OCI-LY1 (cell line): Measurements from ENCODE around the gene ZNF141.

ENCODE experiments used
- H2AFZ ChIP-seq: fragments of 200-600 bp; sonication (generic), shearing (Covaris generic); 2 replicates; pipeline ENCODE4 v1.6.0; 2014; ENCODE audit warnings: antibody characterized with exemption, mild to moderate bottlenecking, low read length
- H3F3A ChIP-seq: fragments of 200-600 bp; sonication (generic), shearing (Covaris generic); 2 replicates; pipeline ENCODE4 v1.6.0; 2014; ENCODE audit warnings: mild to moderate bottlenecking, antibody characterized with exemption, low read length, moderate library complexity; ENCODE audit not compliant: insufficient read depth
- H3K27ac ChIP-seq: fragments of 200-600 bp; sonication (generic); 2 replicates; pipeline ENCODE4 v1.5.1; 2014; ENCODE audit warnings: low read length, mixed run types, mild to moderate bottlenecking, low read depth; ENCODE audit not compliant: poor library complexity, severe bottlenecking
- H3K27me3 ChIP-seq: fragments of 200-600 bp; sonication (generic); 2 replicates; pipeline ENCODE4 v1.6.0; 2014; ENCODE audit warnings: antibody characterized with exemption, mild to moderate bottlenecking, low read length, moderate library complexity; ENCODE audit not compliant: insufficient read depth
- H3K36me3 ChIP-seq: fragments of 200-600 bp; sonication (generic); 2 replicates; pipeline ENCODE4 v1.6.1; 2014; ENCODE audit warnings: mild to moderate bottlenecking, antibody characterized with exemption, low read length, moderate library complexity, mixed read lengths; ENCODE audit not compliant: insufficient read depth
- H3K4me1 ChIP-seq: fragments of 200-600 bp; sonication (generic); 2 replicates; pipeline ENCODE4 v1.5.1; 2014; ENCODE audit warnings: mild to moderate bottlenecking, low read length, moderate library complexity; ENCODE audit not compliant: insufficient read depth, severe bottlenecking
- H3K4me2 ChIP-seq: fragments of 200-600 bp; sonication (generic), shearing (Covaris generic); 2 replicates; pipeline ENCODE4 v1.6.1; 2014; ENCODE audit warnings: low read length
- H3K4me3 ChIP-seq: fragments of 200-600 bp; sonication (generic); 2 replicates; pipeline ENCODE4 v1.5.1; 2014; ENCODE audit warnings: low read length, low read depth, mild to moderate bottlenecking, mixed read lengths; ENCODE audit not compliant: poor library complexity, severe bottlenecking
- H3K79me2 ChIP-seq: fragments of 200-600 bp; shearing (Covaris generic); 2 replicates; pipeline ENCODE4 v1.6.1; 2016; ENCODE audit warnings: mixed run types, low read length, mixed read lengths; ENCODE audit not compliant: insufficient read depth
- H3K9ac ChIP-seq: fragments of 200-600 bp; sonication (generic), shearing (Covaris generic); 2 replicates; pipeline ENCODE4 v1.6.1; 2014; ENCODE audit warnings: mild to moderate bottlenecking, low read length, mixed read lengths
- H3K9me2 ChIP-seq: fragments of 200-600 bp; sonication (generic), shearing (Covaris generic); 2 replicates; pipeline ENCODE4 v1.6.1; 2014; ENCODE audit warnings: low read depth, mild to moderate bottlenecking, low read length, mixed read lengths
- H3K9me3 ChIP-seq: fragments of 200-600 bp; shearing (Covaris generic); 2 replicates; pipeline ENCODE4 v1.6.1; 2014; ENCODE audit warnings: low read length, mixed read lengths
- H4K20me1 ChIP-seq: fragments of 200-600 bp; sonication (generic), shearing (Covaris generic); 2 replicates; pipeline ENCODE4 v1.6.0; 2016; ENCODE audit warnings: mild to moderate bottlenecking, low read length; ENCODE audit not compliant: insufficient read depth
- CTCF ChIP-seq: fragments of 200-600 bp; sonication (generic), shearing (Covaris generic); IDR thresholded peaks from 2 replicates; pipeline ENCODE4 v1.5.1; 2017; ENCODE audit warnings: mild to moderate bottlenecking, antibody characterized with exemption, low read length, moderate library complexity, mixed read lengths
- EZH2 ChIP-seq: fragments of 200-600 bp; sonication (generic), shearing (Covaris generic); IDR thresholded peaks from 2 replicates; pipeline ENCODE4 v1.8.0; 2017; ENCODE audit warnings: borderline replicate concordance, mixed run types, mild to moderate bottlenecking, antibody characterized with exemption, low read length, moderate library complexity, mixed read lengths

The ZNF141 gene

GRCh38 chr4:309807-310206 is 27.8 kb upstream of the ZNF141 start:
- no peak overlapping the region for H2AFZ ChIP-seq
- no peak overlapping the region for H3K4me3 ChIP-seq
- no peaks in the 10 kb centered on the region for H3F3A ChIP-seq
- no peaks in the 10 kb centered on the region for H3K27me3 ChIP-seq
- no peak overlapping the region for H3K9ac ChIP-seq
- no peak overlapping the region for H3K27ac ChIP-seq
- no peaks in the 10 kb centered on the region for H4K20me1 ChIP-seq
- TF ChIP-seq CTCF (no peak), EZH2 (no peak)
- H3K4me1 ChIP-seq = peaks cover 40% of the 10 kb centered on the region
- H3K4me2 ChIP-seq = no peak overlapping the region
- H3K9me3 ChIP-seq = no peaks in the 10 kb centered on the region
- H3K79me2 ChIP-seq = no peaks in the 10 kb centered on the region
- no peaks in the 10 kb centered on the region; the same call in 1 of the 2 replicates for H3K36me3 ChIP-seq
- no peaks in the 10 kb centered on the region for H3K9me2 ChIP-seq

DNA sequence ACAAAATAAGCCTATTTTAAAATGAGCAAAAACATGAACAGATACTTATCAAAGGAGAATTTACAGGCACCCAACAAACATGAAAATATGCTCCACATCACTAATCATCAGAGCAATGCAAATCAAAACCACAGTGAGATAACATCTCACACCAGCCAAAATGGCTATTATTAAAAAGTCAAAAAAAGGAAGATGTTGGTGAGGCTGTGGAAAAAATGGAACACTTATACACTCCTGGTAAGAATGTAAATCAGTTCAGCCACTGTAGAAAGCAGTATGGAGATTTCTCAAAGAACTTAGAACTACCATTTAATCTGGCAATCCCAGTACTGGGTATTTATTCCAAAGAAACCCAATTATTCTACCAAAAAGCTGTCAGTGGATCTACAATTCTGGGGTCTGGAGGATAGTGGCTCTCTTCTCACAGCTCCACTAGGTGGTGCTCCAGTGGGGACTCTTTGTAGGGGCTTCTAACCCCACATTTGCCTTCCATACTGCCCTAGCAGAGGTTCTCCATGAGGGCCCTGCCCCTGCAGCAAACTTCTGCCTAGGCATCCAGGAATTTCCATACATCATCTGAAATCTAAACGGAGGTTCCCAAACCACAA is 23.2 kb upstream of the ZNF141 start:
- Histone ChIP-seq H3F3A (no peaks in the 10 kb centered on the region), H3K79me2 (no peaks in the 10 kb centered on the region), H3K4me3 (no peak overlapping the region), H3K4me1 (peaks cover 15% of the 10 kb centered on the region), H4K20me1 (no peaks in the 10 kb centered on the region), H3K9me3 (no peaks in the 10 kb centered on the region), H3K36me3 (no peaks in the 10 kb centered on the region; the same call in 1 of the 2 replicates), H3K9ac (no peak overlapping the region), H3K27me3 (no peaks in the 10 kb centered on the region), H3K9me2 (no peaks in the 10 kb centered on the region), H2AFZ (no peak overlapping the region), H3K27ac (peak overlapping the region; percentile 63), H3K4me2 (no peak overlapping the region)
- TF ChIP-seq EZH2 (no peak), CTCF (no peak)

- H2AFZ ChIP-seq = no peak overlapping the region
- H3K79me2 ChIP-seq = no peaks in the 10 kb centered on the region
- no peaks in the 10 kb centered on the region for H4K20me1 ChIP-seq
- H3K9me2 ChIP-seq = no peaks in the 10 kb centered on the region
- no peaks in the 10 kb centered on the region for H3K27me3 ChIP-seq
- H3K4me3 ChIP-seq = no peak overlapping the region
- no peaks in the 10 kb centered on the region for H3K4me1 ChIP-seq
- H3K4me2 ChIP-seq = no peak overlapping the region
- H3F3A ChIP-seq = no peaks in the 10 kb centered on the region
- no peak overlapping the region for H3K27ac ChIP-seq
- H3K36me3 ChIP-seq = no peaks in the 10 kb centered on the region; the same call in 1 of the 2 replicates
- TF ChIP-seq CTCF (no peak), EZH2 (no peak)
- no peaks in the 10 kb centered on the region for H3K9me3 ChIP-seq
- no peak overlapping the region for H3K9ac ChIP-seq
These were observed 8.9 kb upstream of the ZNF141 start for GRCh38 chr4:328729-329128.
